Mucosa of descending colon (tissue), 3 donors: Measurements from ENCODE around the gene RALGPS1. TPM values are rescaled to one million over a fixed set of nuclear protein-coding genes. Genes with fewer than 3 reads are reported as not detected.

Experiments
- ATAC-seq: fragments of 200-7000 bp; cut with Tn5 transposase; one replicate; pipeline ENCODE4 v1.9.1; 2020; ENCODE audit warnings: mild to moderate bottlenecking, moderate library complexity
- DNase-seq, 3 donors: peaks; one replicate each; pipeline ENCODE4 v3.0.0-alpha.2; 2020
- H3K36me3 ChIP-seq: fragments of 200-600 bp; one replicate; pipeline ENCODE4 v1.8.0; 2021; ENCODE audit warnings: low read depth, mild to moderate bottlenecking
- H3K4me1 ChIP-seq: fragments of 200-600 bp; one replicate; pipeline ENCODE4 v1.8.0; 2021; ENCODE audit warnings: low read depth, mild to moderate bottlenecking
- H3K4me3 ChIP-seq: fragments of 200-600 bp; one replicate; pipeline ENCODE4 v1.8.0; 2021; ENCODE audit warnings: mild to moderate bottlenecking
- H3K9me3 ChIP-seq: fragments of 200-600 bp; one replicate; pipeline ENCODE4 v1.8.0; 2021; ENCODE audit warnings: mild to moderate bottlenecking
- intact Hi-C, 2 donors: fragments of 100-400 bp; cut with DNase I in 1 of 2; cut with micrococcal nuclease in 1 of 2; formaldehyde crosslinking; loops; one replicate each; pipeline versions ENCODE4 v1.11.0 to v1.11.1; 2022; cut with DNase I, micrococcal nuclease
- total RNA-seq, 3 donors: library from RNA; stranded (reverse); fragmentation: NEBNext Ultra II Directional in 2 of 3; extraction: Animal tissue kit (Norgen Biotek cat#: 25700) in 2 of 3; gene quantifications; one replicate each; pipeline versions ENCODE4 v1.2.1 to v1.2.4, GENCODE V29; 2021 to 2023
- TF ChIP-seq, protein P1 (sequence below): fragments of 200-600 bp; IDR thresholded peaks from one replicate; pipeline ENCODE4 v1.8.0; 2022; ENCODE audit warnings: antibody characterized with exemption, mild to moderate bottlenecking
- donor health status: DM: no; HTN: no; CAD: no; lungs with moderate emphysema.
- donor health status: DM: no; HTN: no; CAD: no.
- donor health status: DM: no; HTN: yes; CAD: no.

The RALGPS1 gene
- total RNA-seq, 3 donors from 2014 or later, result 31.3 to 55.4 (median 32.1) TPM

DNA sequence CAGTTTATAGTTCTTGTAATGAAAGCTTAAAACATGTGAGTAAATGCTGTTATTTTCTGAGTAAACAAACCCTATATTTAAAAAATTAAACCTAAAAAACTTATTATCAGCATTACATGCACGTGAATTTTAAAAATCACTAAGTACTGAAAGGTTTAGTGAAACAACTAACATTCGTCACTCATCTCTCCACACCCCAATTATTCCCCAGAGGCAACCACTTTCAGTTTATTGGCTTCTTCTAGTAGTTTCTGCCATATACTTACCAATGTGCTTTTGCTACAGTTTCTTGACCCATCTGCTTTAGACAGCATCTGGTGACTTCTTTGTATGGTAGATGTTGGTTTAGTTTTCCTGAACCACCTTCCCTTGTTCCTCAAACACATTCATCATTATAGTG is 149.8 kb downstream of the RALGPS1 start:
- intact Hi-C loops, result no loop called here
- H3K4me3 ChIP-seq, result no peak overlapping the region
- ATAC-seq (no peak), DNase-seq (no peak)
- TF ChIP-seq, protein P1, sequence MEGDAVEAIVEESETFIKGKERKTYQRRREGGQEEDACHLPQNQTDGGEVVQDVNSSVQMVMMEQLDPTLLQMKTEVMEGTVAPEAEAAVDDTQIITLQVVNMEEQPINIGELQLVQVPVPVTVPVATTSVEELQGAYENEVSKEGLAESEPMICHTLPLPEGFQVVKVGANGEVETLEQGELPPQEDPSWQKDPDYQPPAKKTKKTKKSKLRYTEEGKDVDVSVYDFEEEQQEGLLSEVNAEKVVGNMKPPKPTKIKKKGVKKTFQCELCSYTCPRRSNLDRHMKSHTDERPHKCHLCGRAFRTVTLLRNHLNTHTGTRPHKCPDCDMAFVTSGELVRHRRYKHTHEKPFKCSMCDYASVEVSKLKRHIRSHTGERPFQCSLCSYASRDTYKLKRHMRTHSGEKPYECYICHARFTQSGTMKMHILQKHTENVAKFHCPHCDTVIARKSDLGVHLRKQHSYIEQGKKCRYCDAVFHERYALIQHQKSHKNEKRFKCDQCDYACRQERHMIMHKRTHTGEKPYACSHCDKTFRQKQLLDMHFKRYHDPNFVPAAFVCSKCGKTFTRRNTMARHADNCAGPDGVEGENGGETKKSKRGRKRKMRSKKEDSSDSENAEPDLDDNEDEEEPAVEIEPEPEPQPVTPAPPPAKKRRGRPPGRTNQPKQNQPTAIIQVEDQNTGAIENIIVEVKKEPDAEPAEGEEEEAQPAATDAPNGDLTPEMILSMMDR, result no peak
- no peaks in the 10 kb centered on the region for H3K9me3 ChIP-seq
- no peaks in the 10 kb centered on the region for H3K36me3 ChIP-seq
- no peaks in the 10 kb centered on the region for H3K4me1 ChIP-seq

DNA sequence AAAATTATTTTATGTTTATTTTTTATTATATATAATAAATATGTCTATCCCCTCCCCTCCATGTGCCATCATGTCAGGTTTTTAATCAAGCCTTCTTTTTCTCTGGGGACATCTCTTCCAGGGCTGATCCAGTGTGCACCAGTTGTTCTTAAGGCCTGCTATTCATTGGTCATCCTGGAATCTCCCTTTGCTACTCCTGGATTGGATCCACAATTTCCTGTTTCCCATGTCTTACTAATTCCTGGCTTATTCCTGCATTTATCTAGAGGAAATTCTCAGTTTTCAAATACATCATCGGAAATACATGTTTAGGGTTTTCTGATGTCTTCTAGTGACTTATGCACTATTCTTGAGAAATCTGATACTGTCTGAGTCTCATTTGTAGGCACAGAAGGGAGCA is 151.0 kb downstream of the RALGPS1 start:
- intact Hi-C loops, result no loop called here
- no peak overlapping the region for H3K4me3 ChIP-seq
- H3K9me3 ChIP-seq, result no peaks in the 10 kb centered on the region
- TF ChIP-seq, protein P1, result no peak
- H3K36me3 ChIP-seq, result no peaks in the 10 kb centered on the region
- H3K4me1 ChIP-seq, result no peaks in the 10 kb centered on the region
- DNase-seq, result no peak
- no peak for ATAC-seq

DNA sequence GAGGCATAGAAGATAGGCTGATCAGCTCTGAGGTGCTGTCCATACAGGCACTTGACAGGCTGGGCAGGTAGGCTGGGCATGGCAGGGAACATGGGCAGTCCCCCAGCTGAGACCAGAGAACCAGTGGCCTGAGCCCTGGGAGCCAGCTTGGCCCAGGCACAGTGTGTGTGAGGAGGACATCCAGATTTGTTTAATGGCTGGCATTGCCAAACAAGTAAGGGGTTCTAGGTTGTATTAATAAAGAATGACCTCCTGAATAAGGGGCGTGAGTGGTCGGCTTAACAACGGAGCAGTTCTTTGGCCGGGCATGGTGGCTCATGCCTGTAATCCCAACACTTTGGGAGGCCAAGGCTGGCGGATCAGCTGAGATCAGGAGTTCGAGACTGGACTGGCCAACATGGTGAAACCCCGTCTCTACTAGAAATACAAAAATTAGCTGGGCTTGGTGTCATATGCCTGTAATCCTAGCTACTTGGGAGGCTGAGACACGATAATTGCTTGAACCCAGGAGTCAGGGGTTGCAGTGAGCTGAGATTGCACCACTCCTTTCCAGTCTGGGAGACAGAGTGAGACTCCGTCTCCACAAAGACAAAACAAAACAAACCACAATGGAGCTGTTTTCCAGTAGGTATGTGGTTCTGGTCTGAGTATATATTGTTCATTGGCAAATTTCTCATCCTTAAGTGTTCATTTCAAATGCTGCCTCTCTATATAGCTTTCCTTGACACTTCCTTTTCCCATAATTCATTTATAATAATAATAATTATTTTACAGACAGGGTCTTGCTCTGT is 151.7 kb downstream of the RALGPS1 start:
- DNase-seq, result no peak
- Histone ChIP-seq H3K4me3 (no peak overlapping the region), H3K4me1 (no peaks in the 10 kb centered on the region), H3K9me3 (no peaks in the 10 kb centered on the region), H3K36me3 (no peaks in the 10 kb centered on the region)
- TF ChIP-seq, protein P1, result no peak
- ATAC-seq, result no peak
- intact Hi-C loops, result no loop called here

DNA sequence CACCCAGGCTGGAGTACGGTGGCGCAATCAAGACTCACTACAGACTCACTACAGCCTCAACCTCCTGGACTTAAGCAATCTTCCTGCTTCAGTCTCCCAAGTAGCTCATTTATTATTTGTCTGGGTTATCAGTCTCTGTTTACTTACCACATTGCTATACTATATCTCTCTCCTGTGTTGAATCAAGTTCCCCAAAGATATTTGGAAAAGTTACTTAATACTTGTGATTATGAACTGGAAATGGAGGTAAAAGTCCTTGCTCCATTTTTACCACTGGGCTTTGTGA is 152.2 kb downstream of the RALGPS1 start:
- Histone ChIP-seq H3K36me3 (no peaks in the 10 kb centered on the region), H3K4me3 (no peak overlapping the region), H3K4me1 (no peaks in the 10 kb centered on the region), H3K9me3 (no peaks in the 10 kb centered on the region)
- intact Hi-C loops, result no loop called here
- ATAC-seq (no peak), DNase-seq (no peak)
- TF ChIP-seq, protein P1, result no peak

DNA sequence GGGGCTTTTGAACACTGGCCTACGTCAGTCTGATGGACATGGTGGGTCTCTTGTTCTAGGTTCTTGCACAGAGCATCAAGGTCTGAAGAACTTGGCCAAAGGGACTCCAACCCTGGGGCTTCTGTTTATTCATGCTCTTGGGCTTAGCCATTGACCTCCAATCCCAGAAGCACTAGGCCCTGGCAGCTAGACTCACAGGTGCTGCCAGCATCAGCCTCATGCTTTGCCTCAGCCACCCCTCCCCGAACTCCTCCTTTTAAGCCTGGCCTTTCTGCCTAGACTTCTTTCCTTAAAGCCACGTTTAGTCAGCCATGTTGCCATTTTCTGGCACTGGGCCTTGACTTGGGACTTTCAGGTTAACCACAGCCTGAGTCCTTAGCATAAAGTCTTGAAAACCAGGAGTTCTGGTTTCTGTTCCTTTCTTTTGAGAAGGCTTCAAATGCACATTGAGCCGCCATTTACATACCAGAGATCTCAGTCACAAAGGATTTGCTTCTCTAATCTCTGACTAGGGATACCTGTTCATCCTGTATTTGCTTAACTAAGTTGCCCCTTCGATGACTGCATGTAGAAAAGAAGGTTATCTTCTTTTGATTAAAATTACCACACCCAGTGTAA is 153.1 kb downstream of the RALGPS1 start:
- ATAC-seq (no peak), DNase-seq (no peak)
- Histone ChIP-seq H3K9me3 (no peaks in the 10 kb centered on the region), H3K4me3 (no peak overlapping the region), H3K36me3 (no peaks in the 10 kb centered on the region), H3K4me1 (no peaks in the 10 kb centered on the region)
- intact Hi-C loops, result no loop called here
- TF ChIP-seq, protein P1, result no peak
